Right atrium auricular region (tissue), 2 donors: Measurements from ENCODE around the gene CDHR5. TPM values are rescaled to one million over a fixed set of nuclear protein-coding genes. Genes with fewer than 3 reads are reported as not detected.
"Not testable (repeated sequence)": the region's sequence is repeated elsewhere in the genome, so short reads cannot be mapped to it uniquely, and the experiment has no call there.

Source experiments
- DNase-seq: peaks from one replicate; pipeline ENCODE4 v3.0.0-alpha.2; 2019; ENCODE audit warnings: low spot score
- H3K27ac ChIP-seq, 2 donors: fragments of 200-600 bp; sonication (generic); 1 replicate in 1 of 2; 2 replicates in 1 of 2; pipeline ENCODE4 v1.5.1; 2016 to 2019
- H3K27me3 ChIP-seq, 2 donors: fragments of 200-600 bp; sonication (generic); one replicate each; pipeline versions ENCODE4 v1.5.1 to v1.6.0; 2017 to 2019
- H3K36me3 ChIP-seq: fragments of 200-600 bp; sonication (generic); one replicate; pipeline ENCODE4 v1.5.1; 2016
- H3K4me1 ChIP-seq, 2 donors: fragments of 200-600 bp; sonication (generic); one replicate each; pipeline versions ENCODE4 v1.5.1 to v1.6.0; 2017 to 2019
- H3K4me3 ChIP-seq, 2 donors: fragments of 200-600 bp; sonication (generic); 1 replicate in 1 of 2; 2 replicates in 1 of 2; pipeline ENCODE4 v1.5.1; 2017 to 2019; ENCODE audit warnings: mild to moderate bottlenecking in 1 of 2, moderate library complexity in 1 of 2
- H3K9me3 ChIP-seq, 2 donors: fragments of 200-600 bp; sonication (generic); one replicate each; pipeline ENCODE4 v1.5.1; 2019
- total RNA-seq, 2 donors: library from RNA; depleted of rRNA; stranded (reverse); fragments of >200 nt; gene quantifications; one replicate each; pipeline ENCODE4 v1.1.0, GENCODE V29; 2016
- TF ChIP-seq, protein P1 (sequence below), 2 donors: fragments of 200-600 bp; sonication (generic); IDR thresholded peaks; one replicate each; pipeline ENCODE4 v1.5.1; 2019; ENCODE audit warnings: antibody characterized with exemption in 2 of 2

CDHR5 gene
- total RNA-seq, 2 donors from 2014 or later: not detected

DNA sequence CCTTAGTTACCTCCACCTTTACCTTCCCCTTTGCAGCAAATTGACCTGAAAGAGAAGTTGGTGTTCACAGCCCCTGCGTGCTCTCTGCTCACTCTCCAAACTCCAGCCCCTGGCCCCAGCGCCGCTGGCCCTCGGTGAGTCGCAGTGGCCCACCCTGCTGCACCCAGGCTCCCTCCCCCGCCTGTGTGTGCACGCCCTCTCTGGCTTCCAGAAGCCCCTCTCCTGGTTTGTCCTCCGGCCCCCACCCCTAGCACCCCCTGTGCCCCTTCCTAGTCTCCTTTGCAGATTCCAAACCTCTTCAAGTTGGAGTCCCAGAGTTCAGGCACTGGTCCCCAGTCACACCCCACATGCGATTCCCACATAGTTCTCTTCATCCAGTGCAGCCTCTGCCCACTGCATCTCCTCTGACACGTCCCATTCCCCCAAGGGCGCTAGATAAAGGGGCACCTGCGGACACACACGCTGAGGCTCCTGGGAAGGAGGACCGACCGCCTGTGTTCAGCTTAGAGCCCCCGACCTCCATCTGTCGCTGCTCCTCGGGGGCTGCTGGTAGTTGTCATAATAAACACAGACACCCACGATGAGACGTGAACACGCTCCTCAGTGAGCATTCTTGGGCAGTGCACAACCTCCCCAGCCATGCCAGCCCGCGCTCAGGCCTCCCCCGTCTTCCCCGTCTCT is 50.0 kb downstream of the CDHR5 start:
- Histone ChIP-seq H3K36me3 (no peaks in the 10 kb centered on the region), H3K4me3 (peak overlapping the region; percentile 55 to 68), H3K27me3 (no peaks in the 10 kb centered on the region), H3K27ac (peak overlapping the region in 1 of 2 donors; percentile 67), H3K4me1 (peaks cover 0 to 46% of the 10 kb centered on the region in 2 donors), H3K9me3 (no peaks in the 10 kb centered on the region)
- TF ChIP-seq, protein P1, sequence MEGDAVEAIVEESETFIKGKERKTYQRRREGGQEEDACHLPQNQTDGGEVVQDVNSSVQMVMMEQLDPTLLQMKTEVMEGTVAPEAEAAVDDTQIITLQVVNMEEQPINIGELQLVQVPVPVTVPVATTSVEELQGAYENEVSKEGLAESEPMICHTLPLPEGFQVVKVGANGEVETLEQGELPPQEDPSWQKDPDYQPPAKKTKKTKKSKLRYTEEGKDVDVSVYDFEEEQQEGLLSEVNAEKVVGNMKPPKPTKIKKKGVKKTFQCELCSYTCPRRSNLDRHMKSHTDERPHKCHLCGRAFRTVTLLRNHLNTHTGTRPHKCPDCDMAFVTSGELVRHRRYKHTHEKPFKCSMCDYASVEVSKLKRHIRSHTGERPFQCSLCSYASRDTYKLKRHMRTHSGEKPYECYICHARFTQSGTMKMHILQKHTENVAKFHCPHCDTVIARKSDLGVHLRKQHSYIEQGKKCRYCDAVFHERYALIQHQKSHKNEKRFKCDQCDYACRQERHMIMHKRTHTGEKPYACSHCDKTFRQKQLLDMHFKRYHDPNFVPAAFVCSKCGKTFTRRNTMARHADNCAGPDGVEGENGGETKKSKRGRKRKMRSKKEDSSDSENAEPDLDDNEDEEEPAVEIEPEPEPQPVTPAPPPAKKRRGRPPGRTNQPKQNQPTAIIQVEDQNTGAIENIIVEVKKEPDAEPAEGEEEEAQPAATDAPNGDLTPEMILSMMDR (IDR thresholded peaks at IDR 0.05): no peak
- DNase-seq: no peak

DNA sequence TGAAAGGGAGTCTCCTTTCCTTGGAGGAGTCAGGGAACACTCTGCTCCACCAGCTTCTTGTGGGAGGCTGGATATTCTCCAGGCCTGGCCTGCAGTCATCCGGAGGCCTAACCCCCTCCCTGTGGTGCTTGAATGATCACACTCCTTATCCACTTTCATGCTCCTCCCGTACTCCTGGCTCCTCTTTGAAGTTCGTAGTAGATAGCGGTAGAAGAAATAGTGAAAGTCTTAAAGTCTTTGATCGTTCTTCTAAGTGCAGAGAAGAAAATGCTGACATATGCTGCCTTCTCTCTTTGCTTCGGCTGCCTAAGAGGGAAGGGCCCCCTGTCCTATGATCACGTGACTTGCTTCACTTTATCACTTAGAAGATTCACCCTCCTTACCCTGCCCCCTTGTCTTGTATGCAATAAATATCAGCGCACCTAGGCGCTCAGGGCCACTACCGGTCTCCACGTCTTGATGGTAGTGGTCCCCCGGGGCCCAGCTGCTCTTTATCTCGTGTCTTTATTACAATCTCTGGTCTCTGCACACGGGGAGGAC is 50.7 kb downstream of the CDHR5 start:
- not testable (repeated sequence) for H3K36me3 ChIP-seq, H3K27me3 ChIP-seq, H3K27ac ChIP-seq, H3K9me3 ChIP-seq, DNase-seq, H3K4me3 ChIP-seq
- H3K4me1 ChIP-seq: peaks cover 0 to 46% of the 10 kb centered on the region in 2 donors

DNA sequence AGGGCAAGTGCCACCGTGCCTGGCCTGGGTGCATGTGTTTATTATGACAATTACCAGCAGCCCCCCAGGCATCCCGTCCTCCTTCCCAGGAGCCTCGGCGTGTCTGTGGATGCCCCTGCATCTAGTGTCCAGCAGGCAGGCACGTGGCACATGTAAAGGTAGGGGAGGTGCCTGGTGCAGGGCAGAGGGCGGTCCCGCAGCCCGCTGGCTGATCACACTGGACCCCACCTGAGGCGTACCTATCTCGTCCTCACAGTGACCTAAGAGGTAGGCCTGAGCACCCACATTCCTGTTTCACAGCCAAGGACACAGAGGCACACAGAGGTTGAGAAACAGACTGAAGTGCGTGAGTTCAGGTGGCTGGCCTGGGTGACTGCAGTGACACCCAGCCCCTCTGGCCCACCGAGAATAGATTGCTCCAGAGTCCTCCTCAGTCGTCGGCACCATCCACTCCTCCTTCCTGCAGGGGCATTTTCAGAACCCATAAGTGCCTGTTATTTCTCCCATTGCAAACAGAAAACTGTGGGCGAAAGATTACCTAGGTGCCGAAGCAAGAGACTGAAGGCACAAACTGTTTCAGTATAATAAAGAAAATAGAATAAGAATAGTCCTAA is 51.5 kb downstream of the CDHR5 start:
- no peak overlapping the region for H3K4me3 ChIP-seq
- no peak for DNase-seq
- H3K4me1 ChIP-seq: peaks cover 0 to 41% of the 10 kb centered on the region in 2 donors
- H3K9me3 ChIP-seq: no peaks in the 10 kb centered on the region
- no peak overlapping the region for H3K27ac ChIP-seq
- TF ChIP-seq, protein P1 (IDR thresholded peaks at IDR 0.05): no peak
- no peaks in the 10 kb centered on the region for H3K27me3 ChIP-seq
- no peaks in the 10 kb centered on the region for H3K36me3 ChIP-seq

DNA sequence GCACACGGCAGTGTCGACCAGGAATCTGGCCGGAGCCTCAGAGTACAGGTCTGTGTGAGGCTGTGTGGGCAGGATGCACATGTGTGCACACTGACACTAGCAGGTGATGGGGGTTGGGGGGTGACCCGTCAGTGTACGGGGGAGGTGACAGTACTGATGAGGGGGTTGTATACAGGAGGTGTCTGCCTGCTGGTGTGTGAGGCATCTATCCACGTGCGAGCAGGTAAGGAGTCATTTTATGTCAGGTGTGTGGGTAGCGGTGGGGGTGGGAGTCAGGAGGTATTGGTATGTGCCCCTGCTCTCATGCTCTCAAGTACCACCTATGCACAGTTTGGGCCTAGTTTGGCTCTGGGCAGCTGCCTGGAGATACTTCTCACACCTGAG is 53.0 kb downstream of the CDHR5 start:
- Histone ChIP-seq H3K36me3 (no peaks in the 10 kb centered on the region), H3K27ac (no peak overlapping the region), H3K9me3 (no peaks in the 10 kb centered on the region), H3K4me1 (peaks cover 0 to 38% of the 10 kb centered on the region in 2 donors), H3K4me3 (no peak overlapping the region), H3K27me3 (no peaks in the 10 kb centered on the region)
- TF ChIP-seq, protein P1 (IDR thresholded peaks at IDR 0.05): no peak
- no peak for DNase-seq

DNA sequence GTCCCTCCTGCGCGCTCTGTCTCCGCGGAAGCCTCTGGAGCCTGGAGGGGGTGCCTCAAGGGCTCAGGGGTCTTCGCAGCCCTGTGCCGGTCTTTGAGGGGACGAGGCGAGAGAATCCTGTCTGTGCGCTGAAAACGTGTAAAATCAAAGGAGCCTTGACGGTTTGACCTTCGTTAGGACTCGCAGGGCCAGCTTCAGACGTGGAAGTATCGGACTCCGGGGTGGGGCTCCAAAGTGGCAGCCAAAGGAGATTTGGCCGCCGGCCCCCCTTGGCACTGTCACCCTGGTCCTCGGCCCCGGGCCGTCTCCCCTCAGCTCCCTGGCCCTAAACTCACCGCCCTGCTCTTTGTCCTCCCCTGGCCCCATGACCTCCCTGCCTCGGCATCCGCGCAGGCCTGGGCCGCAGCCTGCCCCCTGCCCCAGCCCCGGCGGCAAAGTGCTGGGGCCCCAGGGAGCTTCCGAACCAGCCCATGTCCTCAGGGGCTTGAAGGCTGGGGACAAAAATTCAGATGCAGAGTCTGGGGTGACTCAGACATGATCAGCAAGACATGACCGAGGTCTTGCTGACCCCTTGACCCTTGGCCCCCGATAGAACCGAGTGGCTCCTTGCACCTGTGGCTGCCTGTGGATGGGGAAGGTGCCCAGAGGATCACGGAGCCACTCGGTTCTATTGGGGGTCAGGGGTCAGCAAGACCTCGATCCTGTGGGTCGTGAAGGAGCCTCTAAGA is 55.4 kb downstream of the CDHR5 start:
- peak; percentile 67 for DNase-seq
- Histone ChIP-seq H3K9me3 (no peaks in the 10 kb centered on the region), H3K4me1 (peaks cover 0 to 26% of the 10 kb centered on the region in 2 donors), H3K4me3 (peak overlapping the region; percentile 60 to 74), H3K27ac (peak overlapping the region; percentile 93 to 94), H3K27me3 (no peaks in the 10 kb centered on the region), H3K36me3 (no peaks in the 10 kb centered on the region)
- TF ChIP-seq, protein P1 (IDR thresholded peaks at IDR 0.05): no peak
